Tracheal epithelial cell (primary cell): ENCODE data around the gene TK1. TPM values are rescaled to one million over a fixed set of nuclear protein-coding genes. Genes with fewer than 3 reads are reported as not detected.

Source experiments
- total RNA-seq: library from RNA; depleted of rRNA; stranded (reverse); fragments of >200 nt; gene quantifications from 2 replicates; pipeline ENCODE4 v1.2.1, GENCODE V29; 2014

The TK1 gene, protein sequence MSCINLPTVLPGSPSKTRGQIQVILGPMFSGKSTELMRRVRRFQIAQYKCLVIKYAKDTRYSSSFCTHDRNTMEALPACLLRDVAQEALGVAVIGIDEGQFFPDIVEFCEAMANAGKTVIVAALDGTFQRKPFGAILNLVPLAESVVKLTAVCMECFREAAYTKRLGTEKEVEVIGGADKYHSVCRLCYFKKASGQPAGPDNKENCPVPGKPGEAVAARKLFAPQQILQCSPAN
- total RNA-seq = 0.43 and 25.8 TPM in 2 replicates

DNA sequence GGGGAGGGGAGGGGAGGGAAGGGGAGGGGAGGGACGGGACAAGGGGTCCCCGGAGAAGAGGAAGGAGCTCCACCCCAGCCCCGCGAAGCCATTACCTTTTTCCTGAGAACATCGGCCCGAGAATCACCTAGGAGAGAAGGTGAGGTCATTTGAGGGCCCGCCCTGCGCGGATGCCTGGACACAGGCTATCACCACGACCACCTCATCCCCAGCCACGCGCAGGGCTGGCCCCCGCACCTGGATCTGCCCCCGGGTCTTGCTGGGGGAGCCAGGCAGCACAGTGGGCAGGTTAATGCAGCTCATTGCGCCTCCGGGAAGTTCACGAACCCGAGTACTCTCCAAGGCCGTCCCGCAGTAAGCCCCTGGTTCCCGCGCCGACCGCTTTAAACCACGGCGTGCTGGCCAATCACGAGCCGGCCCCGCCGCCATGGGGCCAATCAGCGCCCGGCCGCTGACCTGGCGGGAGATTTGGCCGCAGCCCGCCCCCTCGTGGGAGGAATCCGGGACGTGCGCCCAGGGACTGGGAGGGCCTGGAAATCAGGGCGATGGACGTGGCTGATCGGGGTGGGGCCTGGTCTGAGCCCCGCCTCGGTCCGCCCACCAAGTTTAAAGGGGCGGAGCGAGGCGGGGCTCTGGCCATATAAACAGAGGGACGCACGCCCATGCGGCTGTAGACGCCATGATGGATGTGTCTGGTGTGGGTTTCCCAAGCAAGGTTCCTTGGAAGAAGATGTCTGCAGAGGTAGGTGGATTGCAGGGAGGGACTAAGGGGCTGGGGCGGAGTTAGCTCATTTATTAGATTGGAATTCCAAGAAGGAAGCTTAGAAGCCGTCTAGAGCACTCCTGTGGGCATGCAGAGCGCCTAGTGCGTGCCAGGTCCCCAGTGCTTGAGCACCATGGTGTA, at the start of gene TK1, which contains the start of gene AFMID:
Gene TK1 (minus strand): TSS at position 361 of the 904 bp plus-strand sequence. CDS start 58 bp downstream, at position 303.
Gene AFMID (plus strand): TSS at position 671 of the 904 bp plus-strand sequence. CDS start 9 bp downstream, at position 680.

GRCh38 chr17:78230996-78231935, 44.4 kb upstream of the TK1 start, which contains the start of gene TMEM235:
TSS of gene TMEM235 (plus strand) at chr17:78231631. CDS start at chr17:78232024, 393 bp downstream.

GRCh38 chr17:78214016-78214705, 27.3 kb upstream of the TK1 start, which contains the start of gene BIRC5:
TSS of gene BIRC5 (plus strand) at chr17:78214253. CDS start at chr17:78214317, 64 bp downstream.

DNA sequence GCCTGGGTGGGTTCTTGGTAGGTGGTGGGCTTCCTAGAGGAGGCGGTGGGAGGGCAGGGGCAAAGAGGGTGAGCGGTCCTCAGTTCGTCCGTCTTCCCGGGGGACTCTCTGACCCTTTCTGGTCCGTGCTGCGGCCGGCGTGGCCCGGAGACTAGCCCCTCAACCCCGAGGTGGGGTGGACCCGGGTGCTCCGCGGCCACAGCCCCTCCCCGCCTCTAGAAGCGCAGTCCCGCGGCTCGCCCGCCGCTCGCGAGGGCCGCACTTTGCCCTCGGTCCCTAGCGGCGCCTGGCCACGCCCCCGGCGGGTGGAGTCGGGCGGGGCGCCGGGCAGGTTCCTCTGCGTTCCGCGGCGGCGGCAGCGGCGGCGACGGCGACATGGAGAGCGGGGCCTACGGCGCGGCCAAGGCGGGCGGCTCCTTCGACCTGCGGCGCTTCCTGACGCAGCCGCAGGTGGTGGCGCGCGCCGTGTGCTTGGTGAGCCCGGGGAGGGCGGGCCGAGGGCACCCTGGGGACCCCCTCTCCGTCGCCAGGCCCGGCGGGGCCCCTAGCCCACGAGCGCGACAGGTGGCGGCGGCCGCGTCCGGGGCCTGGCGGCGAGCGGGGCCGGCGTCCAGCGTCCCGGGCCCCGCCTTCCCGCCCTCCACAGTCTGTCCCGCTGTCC, 18.5 kb downstream of the TK1 start, which contains the start of gene SYNGR2:
Gene SYNGR2 (plus strand): TSS at position 340 of the 661 bp plus-strand sequence. CDS start 36 bp downstream, at position 376.

GRCh38 chr17:78130437-78131101, 56.3 kb downstream of the TK1 start, which contains the start of gene TMC8:
TSS of gene TMC8 (plus strand) at chr17:78130771. CDS start at chr17:78131589, 818 bp downstream.

DNA sequence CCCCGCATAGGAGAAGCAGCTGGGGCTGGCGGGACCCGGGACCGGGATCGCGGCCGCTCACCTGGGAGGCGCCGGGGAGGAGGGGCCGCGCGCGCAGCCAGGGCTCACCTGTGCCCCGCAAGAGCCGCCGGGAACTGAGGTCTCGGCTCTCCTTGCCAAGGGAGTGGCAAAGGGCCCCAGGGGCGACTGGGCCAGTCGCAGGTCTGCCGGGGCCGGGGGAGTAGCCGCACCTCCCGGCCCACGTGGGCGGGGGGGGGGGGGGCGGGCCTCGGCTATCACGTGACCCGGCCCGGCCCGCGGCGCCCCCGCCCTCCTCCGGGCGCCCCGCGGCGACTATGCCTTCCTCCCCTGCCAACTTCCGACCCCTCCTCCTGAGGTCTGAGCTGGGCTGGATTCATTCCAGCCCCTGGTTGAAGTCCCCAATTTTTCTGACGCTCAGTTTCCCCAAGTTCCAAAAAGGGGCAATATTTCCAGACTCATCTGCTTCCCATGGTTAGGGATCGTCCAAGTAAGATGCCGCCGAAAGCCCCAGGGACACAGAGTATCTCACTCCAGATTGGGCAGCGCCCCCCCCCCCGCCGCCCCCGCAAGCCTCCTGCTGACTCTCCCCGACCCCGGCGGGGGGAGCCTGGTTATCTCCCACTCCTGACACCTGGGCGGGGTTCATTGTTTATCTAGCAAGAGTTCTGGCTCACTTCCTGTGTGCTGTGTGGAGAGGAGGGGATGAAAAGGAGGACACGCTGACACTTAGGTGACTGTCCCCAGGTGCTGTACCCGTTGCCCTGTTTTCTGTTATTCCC, 58.1 kb downstream of the TK1 start, which contains the start of gene TMC6:
Gene TMC6 (minus strand): TSS at position 205 of the 800 bp plus-strand sequence. CDS start 1,923 bp downstream, outside the sequence.

Other genes starting within 250 kb of the TK1 start
- gene TNRC6C, start 228.3 kb downstream of the TK1 start, total RNA-seq = 0.24 and 0.64 TPM in 2 replicates
- gene TMC6, start 58.3 kb downstream of the TK1 start, total RNA-seq = 69.5 and 106 TPM in 2 replicates
- 0.21 and 0.48 TPM in 2 replicates for gene TMC8, start 56.3 kb downstream of the TK1 start, total RNA-seq
- gene C17orf99, start 40.7 kb downstream of the TK1 start, total RNA-seq = 0.72 and 3.4 TPM in 2 replicates
- 36.4 and 92.8 TPM in 2 replicates for gene SYNGR2, start 18.5 kb downstream of the TK1 start, total RNA-seq
- gene AFMID, start 310 bp upstream of the TK1 start, total RNA-seq = 27.0 and 32.8 TPM in 2 replicates
- gene BIRC5, start 27.2 kb upstream of the TK1 start, total RNA-seq = 1.3 and 4.8 TPM in 2 replicates
- gene TMEM235, start 44.6 kb upstream of the TK1 start, total RNA-seq = not detected in 2 replicates
- gene SOCS3, start 173.0 kb upstream of the TK1 start, total RNA-seq = 10.4 and 28.0 TPM in 2 replicates
- 17.1 and 26.4 TPM in 2 replicates for gene PGS1, start 191.6 kb upstream of the TK1 start, total RNA-seq